NT2/D1 (cell line): Measurements from ENCODE around the gene CNTN2.

Experiments
- SUZ12 ChIP-seq: IDR thresholded peaks from 2 replicates; pipeline ENCODE4 v1.6.1; 2011; ENCODE audit not compliant: insufficient read length, insufficient read depth; ENCODE audit errors: extremely low read depth
- YY1 ChIP-seq: IDR thresholded peaks from 2 replicates; pipeline ENCODE4 v1.6.1; 2011; ENCODE audit not compliant: insufficient read length, insufficient read depth
- ZNF274 ChIP-seq: IDR thresholded peaks from 2 replicates; pipeline ENCODE4 v1.6.1; 2011; ENCODE audit warnings: mild to moderate bottlenecking, low read depth, low read length

- TF ChIP-seq YY1 (no peak), ZNF274 (no peak), SUZ12 (no peak)
These were observed 66.3 kb downstream of the CNTN2 start for GRCh38 chr1:205109269-205109668.
